ENCODE results near the gene WDR75. TPM values are rescaled to one million over a fixed set of nuclear protein-coding genes. Genes with fewer than 3 reads are reported as not detected.

WDR75 gene
- total RNA-seq, 3 donors from 2014 or later (not counting 1 experiment from before 2014, with no cell fraction given) = 31.4 to 38.5 (median 32.3) TPM

GRCh38 chr2:189498205-189498604, 56.9 kb downstream of the WDR75 start:
- H3K4me1 ChIP-seq (ENCODE audit: control insufficient read depth, insufficient read depth, low read length) = no peaks in the 10 kb centered on the region
- TF ChIP-seq CTCF (IDR thresholded peaks at IDR 0.05) = no peak
- no peaks in the 10 kb centered on the region for H3K36me3 ChIP-seq (ENCODE audit: control insufficient read depth, insufficient read depth, low read length)
- H3K36me3 Mint-ChIP-seq = no peaks in the 10 kb centered on the region
- H3K4me3 ChIP-seq (ENCODE audit: low read length) = no peak overlapping the region
- H3K27me3 Mint-ChIP-seq (ENCODE audit: low read depth in 2 of 2) = no peaks in the 10 kb centered on the region
- no peaks in the 10 kb centered on the region for H3K27me3 ChIP-seq (ENCODE audit: control insufficient read depth, insufficient read depth, low read length)
- no peaks in the 10 kb centered on the region for H3K9me3 ChIP-seq (ENCODE audit: control insufficient read depth, insufficient read depth, low read length)
- no peak for ATAC-seq
- no peak for DNase-seq
- H3K9me3 Mint-ChIP-seq = no peaks in the 10 kb centered on the region
- intact Hi-C loops (cut with micrococcal nuclease) = no loop called here
- H3K27ac Mint-ChIP-seq = no peak overlapping the region
- no peak overlapping the region for H3K4me3 Mint-ChIP-seq
- H3K27ac ChIP-seq (ENCODE audit: low read length) = no peak overlapping the region
- H3K4me1 Mint-ChIP-seq = no peaks in the 10 kb centered on the region
- WGBS (ENCODE audit: insufficient coverage) = 89% methylated on average over 5 of the region's 5 CpGs

GRCh38 chr2:189499137-189499536, 57.9 kb downstream of the WDR75 start:
- Mint-ChIP-seq H3K36me3 (no peaks in the 10 kb centered on the region), H3K4me3 (no peak overlapping the region), H3K27ac (no peak overlapping the region), H3K27me3 (ENCODE audit: low read depth in 2 of 2) (no peaks in the 10 kb centered on the region), H3K9me3 (no peaks in the 10 kb centered on the region), H3K4me1 (no peaks in the 10 kb centered on the region)
- intact Hi-C loops (cut with micrococcal nuclease) = no loop called here
- H3K9me3 ChIP-seq (ENCODE audit: control insufficient read depth, insufficient read depth, low read length) = no peaks in the 10 kb centered on the region
- H3K27ac ChIP-seq (ENCODE audit: low read length) = no peak overlapping the region
- no peaks in the 10 kb centered on the region for H3K4me1 ChIP-seq (ENCODE audit: control insufficient read depth, insufficient read depth, low read length)
- no peaks in the 10 kb centered on the region for H3K36me3 ChIP-seq (ENCODE audit: control insufficient read depth, insufficient read depth, low read length)
- TF ChIP-seq CTCF (IDR thresholded peaks at IDR 0.05) = no peak
- ATAC-seq (no peak), DNase-seq (no peak)
- H3K27me3 ChIP-seq (ENCODE audit: control insufficient read depth, insufficient read depth, low read length) = no peaks in the 10 kb centered on the region
- 75% methylated on average over 1 of the region's 1 CpG for WGBS (ENCODE audit: insufficient coverage)
- no peak overlapping the region for H3K4me3 ChIP-seq (ENCODE audit: low read length)

- DNase-seq (no peak), ATAC-seq (no peak)
- Histone ChIP-seq H3K27ac (ENCODE audit: low read length) (no peak overlapping the region), H3K4me3 (ENCODE audit: low read length) (no peak overlapping the region), H3K4me1 (ENCODE audit: control insufficient read depth, insufficient read depth, low read length) (no peaks in the 10 kb centered on the region), H3K9me3 (ENCODE audit: control insufficient read depth, insufficient read depth, low read length) (no peaks in the 10 kb centered on the region), H3K27me3 (ENCODE audit: control insufficient read depth, insufficient read depth, low read length) (no peaks in the 10 kb centered on the region), H3K36me3 (ENCODE audit: control insufficient read depth, insufficient read depth, low read length) (no peaks in the 10 kb centered on the region)
- intact Hi-C loops (cut with micrococcal nuclease) = no loop called here
- H3K27ac Mint-ChIP-seq = no peak overlapping the region
- H3K9me3 Mint-ChIP-seq = no peaks in the 10 kb centered on the region
- 90% methylated on average over 6 of the region's 6 CpGs for WGBS (ENCODE audit: insufficient coverage)
- H3K4me3 Mint-ChIP-seq = no peak overlapping the region
- H3K4me1 Mint-ChIP-seq = no peaks in the 10 kb centered on the region
- TF ChIP-seq CTCF (IDR thresholded peaks at IDR 0.05) = no peak
- H3K36me3 Mint-ChIP-seq = no peaks in the 10 kb centered on the region
- H3K27me3 Mint-ChIP-seq (ENCODE audit: low read depth in 2 of 2) = no peaks in the 10 kb centered on the region
Observed at GRCh38 chr2:189500456-189501160, 59.3 kb downstream of the WDR75 start.

GRCh38 chr2:189501487-189501886, 60.2 kb downstream of the WDR75 start:
- Mint-ChIP-seq H3K9me3 (no peaks in the 10 kb centered on the region), H3K27ac (no peak overlapping the region), H3K36me3 (no peaks in the 10 kb centered on the region), H3K4me3 (no peak overlapping the region), H3K4me1 (no peaks in the 10 kb centered on the region), H3K27me3 (ENCODE audit: low read depth in 2 of 2) (no peaks in the 10 kb centered on the region)
- Histone ChIP-seq H3K9me3 (ENCODE audit: control insufficient read depth, insufficient read depth, low read length) (no peaks in the 10 kb centered on the region), H3K4me3 (ENCODE audit: low read length) (no peak overlapping the region), H3K27ac (ENCODE audit: low read length) (no peak overlapping the region), H3K36me3 (ENCODE audit: control insufficient read depth, insufficient read depth, low read length) (no peaks in the 10 kb centered on the region), H3K4me1 (ENCODE audit: control insufficient read depth, insufficient read depth, low read length) (no peaks in the 10 kb centered on the region), H3K27me3 (ENCODE audit: control insufficient read depth, insufficient read depth, low read length) (no peaks in the 10 kb centered on the region)
- intact Hi-C loops (cut with micrococcal nuclease) = no loop called here
- WGBS (ENCODE audit: insufficient coverage) = 71% methylated on average over 1 of the region's 2 CpGs
- no peak for TF ChIP-seq CTCF (IDR thresholded peaks at IDR 0.05)
- DNase-seq (no peak), ATAC-seq (no peak)
